OCI-LY3 (cell line): ENCODE data around the gene SHISA7.
"Not testable (repeated sequence)": the region's sequence is repeated elsewhere in the genome, so short reads cannot be mapped to it uniquely, and the experiment has no call there.

Experiments used
- H2AFZ ChIP-seq: fragments of 200-600, 300-600 bp; shearing (Covaris generic); 2 replicates; pipeline ENCODE4 v1.6.0; 2014; ENCODE audit warnings: antibody characterized with exemption, low read depth, low read length
- H3K27ac ChIP-seq: fragments of 200-600, 300-600 bp; sonication (generic); 2 replicates; pipeline ENCODE4 v1.5.1; 2014; ENCODE audit warnings: mild to moderate bottlenecking, low read length, moderate library complexity, mixed read lengths
- H3K27me3 ChIP-seq: fragments of 200-600, 300-600 bp; sonication (generic); 2 replicates; pipeline ENCODE4 v1.6.1; 2014; ENCODE audit warnings: low read depth, low read length, mixed read lengths
- H3K36me3 ChIP-seq: fragments of 200-600, 300-600 bp; sonication (generic); replicated peaks from 2 replicates; pipeline ENCODE3; 2014; ENCODE audit warnings: low read depth, low read length, mixed read lengths
- H3K4me1 ChIP-seq: fragments of 300-600, 200-600 bp; sonication (generic); 2 replicates; pipeline ENCODE4 v1.6.1; 2014; ENCODE audit warnings: low read length, mixed read lengths
- H3K4me2 ChIP-seq: fragments of 200-600, 300-600 bp; sonication (generic); 2 replicates; pipeline ENCODE4 v1.6.1; 2014; ENCODE audit warnings: low read length, mixed read lengths
- H3K4me3 ChIP-seq: fragments of 300-600, 200-600 bp; sonication (generic); 2 replicates; pipeline ENCODE4 v1.5.1; 2014; ENCODE audit warnings: antibody characterized with exemption, mild to moderate bottlenecking, low read length, moderate library complexity
- H3K79me2 ChIP-seq: fragments of 300-600, 200-600 bp; shearing (Covaris generic); 2 replicates; pipeline ENCODE4 v1.6.1; 2014; ENCODE audit warnings: mild to moderate bottlenecking, low read length, mixed read lengths
- H3K9ac ChIP-seq: fragments of 300-600, 200-600 bp; shearing (Covaris generic); 2 replicates; pipeline ENCODE4 v1.6.0; 2014; ENCODE audit warnings: mild to moderate bottlenecking, low read length, moderate library complexity
- H3K9me3 ChIP-seq: fragments of 200-600, 300-600 bp; shearing (Covaris generic); 2 replicates; pipeline ENCODE4 v1.6.1; 2014; ENCODE audit warnings: low read length, mixed read lengths; ENCODE audit not compliant: insufficient read depth
- H4K20me1 ChIP-seq: fragments of 200-600, 300-600 bp; sonication (generic); 2 replicates; pipeline ENCODE4 v1.6.1; 2016; ENCODE audit warnings: low read length, mixed read lengths; ENCODE audit not compliant: insufficient read depth
- CTCF ChIP-seq: fragments of 200-600, 300-600 bp; sonication (generic); IDR thresholded peaks from 2 replicates; pipeline ENCODE4 v1.5.1; 2014; ENCODE audit warnings: antibody characterized with exemption, low read length, low read depth
- EZH2phosphoT487 ChIP-seq: fragments of 200-600 bp; shearing (Covaris generic); IDR thresholded peaks from 2 replicates; pipeline ENCODE4 v1.6.1; 2018; ENCODE audit warnings: antibody characterized with exemption, mixed run types, low read depth

SHISA7 gene

GRCh38 chr19:55406091-55406825 is 36.8 kb downstream of the SHISA7 start:
- Histone ChIP-seq H3K4me2 (peak overlapping the region; percentile 86), H3K27ac (peak overlapping the region; percentile 87), H3K4me1 (peaks cover 19% of the 10 kb centered on the region), H3K4me3 (peak overlapping the region; percentile 86), H3K9ac (peak overlapping the region; percentile 97), H3K79me2 (peaks cover 47% of the 10 kb centered on the region), H3K36me3 (peaks cover 53% of the 10 kb centered on the region), H3K27me3 (no peaks in the 10 kb centered on the region), H4K20me1 (peaks cover 47% of the 10 kb centered on the region), H3K9me3 (peaks cover 3% of the 10 kb centered on the region), H2AFZ (no peak overlapping the region)
- no peak for TF ChIP-seq CTCF

GRCh38 chr19:55405638-55406037 is 37.5 kb downstream of the SHISA7 start:
- H3K4me3 ChIP-seq = peak overlapping the region; percentile 86
- H3K79me2 ChIP-seq = peaks cover 47% of the 10 kb centered on the region
- TF ChIP-seq CTCF (no peak), EZH2phosphoT487 (no peak)
- H3K4me1 ChIP-seq = peaks cover 19% of the 10 kb centered on the region
- no peak overlapping the region for H3K27ac ChIP-seq
- H3K27me3 ChIP-seq = no peaks in the 10 kb centered on the region
- H3K36me3 ChIP-seq = peaks cover 58% of the 10 kb centered on the region
- no peak overlapping the region for H2AFZ ChIP-seq
- H3K4me2 ChIP-seq = peak overlapping the region; percentile 86
- no peak overlapping the region for H3K9ac ChIP-seq
- H3K9me3 ChIP-seq = peaks cover 3% of the 10 kb centered on the region
- H4K20me1 ChIP-seq = peaks cover 51% of the 10 kb centered on the region

GRCh38 chr19:55402509-55402908 is 40.6 kb downstream of the SHISA7 start:
- H3K4me3 ChIP-seq = no peak overlapping the region
- TF ChIP-seq CTCF (no peak), EZH2phosphoT487 (no peak)
- peaks cover 57% of the 10 kb centered on the region for H3K36me3 ChIP-seq
- H3K4me2 ChIP-seq = no peak overlapping the region
- H3K4me1 ChIP-seq = peaks cover 24% of the 10 kb centered on the region
- no peak overlapping the region for H3K9ac ChIP-seq
- H3K27me3 ChIP-seq = no peaks in the 10 kb centered on the region
- H3K79me2 ChIP-seq = peaks cover 47% of the 10 kb centered on the region
- no peak overlapping the region for H2AFZ ChIP-seq
- H4K20me1 ChIP-seq = peaks cover 67% of the 10 kb centered on the region
- no peaks in the 10 kb centered on the region for H3K9me3 ChIP-seq
- H3K27ac ChIP-seq = no peak overlapping the region

- not testable (repeated sequence) for H3K9me3 ChIP-seq, H3K27ac ChIP-seq, H2AFZ ChIP-seq, H3K27me3 ChIP-seq, H3K4me3 ChIP-seq, H3K9ac ChIP-seq, H3K4me2 ChIP-seq
- Histone ChIP-seq H4K20me1 (peaks cover 64% of the 10 kb centered on the region), H3K79me2 (peaks cover 36% of the 10 kb centered on the region), H3K4me1 (peaks cover 23% of the 10 kb centered on the region), H3K36me3 (peaks cover 47% of the 10 kb centered on the region)
Measured at GRCh38 chr19:55401390-55401789, 41.7 kb downstream of the SHISA7 start.
